Nephron (organoid): Measurements from ENCODE around the gene CLN3.
"Not testable (repeated sequence)": the region's sequence is repeated elsewhere in the genome, so short reads cannot be mapped to it uniquely, and the experiment has no call there.

Experiments
- H3K27ac Mint-ChIP-seq, 3 experiments: 2 replicates each; pipeline ENCODE4 v1.8.0; 2020; ENCODE audit warnings: mixed read lengths in 3 of 3, mild to moderate bottlenecking in 2 of 3, moderate library complexity in 1 of 3
- H3K27me3 Mint-ChIP-seq: 2 replicates; pipeline ENCODE4 v1.8.0; 2021; ENCODE audit warnings: low read depth, mild to moderate bottlenecking, moderate library complexity, mixed read lengths
- H3K36me3 Mint-ChIP-seq: 2 replicates; pipeline ENCODE4 v1.8.0; 2020; ENCODE audit warnings: low read depth, mixed read lengths
- H3K4me1 Mint-ChIP-seq: 2 replicates; pipeline ENCODE4 v1.8.0; 2020; ENCODE audit warnings: mixed read lengths
- H3K4me3 Mint-ChIP-seq, 3 experiments: 2 replicates each; pipeline ENCODE4 v1.8.0; 2020; ENCODE audit warnings: mild to moderate bottlenecking in 3 of 3, mixed read lengths in 3 of 3, moderate library complexity in 2 of 3
- H3K9me3 Mint-ChIP-seq: 2 replicates; pipeline ENCODE4 v1.8.0; 2020; ENCODE audit warnings: mixed read lengths
- CTCF ChIP-seq, 3 experiments: fragments of 200-600 bp; sonication (generic); IDR thresholded peaks; one replicate each; pipeline ENCODE4 v1.5.0; 2021; ENCODE audit warnings: antibody characterized with exemption in 3 of 3; ENCODE audit not compliant: unreplicated experiment in 3 of 3

CLN3 gene

DNA sequence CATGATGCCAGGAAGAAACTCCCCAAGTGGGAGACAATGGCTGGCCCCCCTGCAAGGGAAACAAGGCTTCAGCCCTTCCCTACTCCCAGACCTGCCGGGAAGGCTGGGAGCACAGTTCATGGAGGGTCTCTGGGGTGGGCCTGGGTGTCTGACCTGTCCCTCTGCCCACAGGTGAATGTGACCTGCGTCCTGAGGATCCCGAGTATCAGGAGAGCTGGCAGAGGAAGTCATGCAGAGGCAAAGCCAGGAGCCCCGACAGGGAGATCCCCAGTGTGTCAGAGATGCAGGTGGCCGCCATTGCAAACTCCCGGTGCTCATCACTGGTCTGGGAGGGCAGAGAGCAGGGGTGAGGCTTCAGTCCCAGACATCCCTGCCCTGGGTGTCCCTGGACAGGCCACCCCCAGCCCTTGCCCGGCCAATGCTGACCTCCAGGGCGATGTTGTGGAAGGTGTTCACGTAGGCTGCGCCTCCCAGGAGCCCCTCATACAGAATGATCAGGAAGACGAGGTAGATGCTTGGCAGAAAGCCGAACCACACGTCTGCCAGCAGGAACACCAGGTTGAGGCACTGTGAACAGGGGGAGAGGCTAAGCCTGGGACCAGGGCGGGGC is 14.5 kb downstream of the CLN3 start:
- no peak overlapping the region for H3K27ac Mint-ChIP-seq
- H3K9me3 Mint-ChIP-seq, result no peaks in the 10 kb centered on the region
- peaks cover 19% of the 10 kb centered on the region for H3K36me3 Mint-ChIP-seq
- H3K4me3 Mint-ChIP-seq, result no peak overlapping the region
- no peaks in the 10 kb centered on the region for H3K4me1 Mint-ChIP-seq
- no peaks in the 10 kb centered on the region for H3K27me3 Mint-ChIP-seq
- no peak for TF ChIP-seq CTCF (IDR thresholded peaks at IDR 0.05; ENCODE audit: unreplicated experiment in 3 of 3)

GRCh38 chr16:28475221-28475620 is 16.7 kb downstream of the CLN3 start:
- no peak for TF ChIP-seq CTCF (IDR thresholded peaks at IDR 0.05; ENCODE audit: unreplicated experiment in 3 of 3)
- no peak overlapping the region for H3K4me3 Mint-ChIP-seq
- no peaks in the 10 kb centered on the region for H3K27me3 Mint-ChIP-seq
- H3K27ac Mint-ChIP-seq, result no peak overlapping the region
- no peaks in the 10 kb centered on the region for H3K9me3 Mint-ChIP-seq
- H3K36me3 Mint-ChIP-seq, result peaks cover 19% of the 10 kb centered on the region
- no peaks in the 10 kb centered on the region for H3K4me1 Mint-ChIP-seq

- Mint-ChIP-seq H3K4me3 (no peak overlapping the region), H3K4me1 (no peaks in the 10 kb centered on the region), H3K27me3 (no peaks in the 10 kb centered on the region), H3K9me3 (no peaks in the 10 kb centered on the region), H3K36me3 (peaks cover 19% of the 10 kb centered on the region), H3K27ac (no peak overlapping the region)
- TF ChIP-seq CTCF (IDR thresholded peaks at IDR 0.05; ENCODE audit: unreplicated experiment in 3 of 3), result no peak
These were observed 18.1 kb downstream of the CLN3 start for GRCh38 chr16:28473714-28474265.

DNA sequence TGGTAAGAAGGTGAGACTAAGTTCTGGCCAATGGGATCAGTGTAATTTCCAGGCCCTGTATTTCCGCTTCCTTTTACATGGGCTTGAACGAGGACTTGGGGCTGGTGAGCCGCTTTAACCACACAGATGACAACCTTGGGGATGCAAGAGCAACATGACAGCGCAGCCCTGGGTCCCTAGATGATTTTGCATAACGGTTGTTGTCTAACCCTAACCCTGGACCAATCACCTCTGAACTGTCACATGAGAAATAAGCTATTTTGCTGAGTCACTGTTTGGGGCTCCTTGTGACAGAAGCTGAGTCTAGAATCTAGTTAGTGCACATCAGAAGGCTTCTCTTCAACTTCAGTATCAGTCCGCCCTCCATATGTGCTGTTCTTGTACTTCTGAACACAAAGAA is 44.8 kb downstream of the CLN3 start:
- H3K4me3 Mint-ChIP-seq, H3K9me3 Mint-ChIP-seq, H3K27ac Mint-ChIP-seq, H3K36me3 Mint-ChIP-seq, H3K4me1 Mint-ChIP-seq, H3K27me3 Mint-ChIP-seq: not testable (repeated sequence)

GRCh38 chr16:28446388-28446787 is 45.5 kb downstream of the CLN3 start:
- H3K9me3 Mint-ChIP-seq, H3K4me1 Mint-ChIP-seq, H3K27ac Mint-ChIP-seq, H3K27me3 Mint-ChIP-seq, H3K36me3 Mint-ChIP-seq, H3K4me3 Mint-ChIP-seq: not testable (repeated sequence)

DNA sequence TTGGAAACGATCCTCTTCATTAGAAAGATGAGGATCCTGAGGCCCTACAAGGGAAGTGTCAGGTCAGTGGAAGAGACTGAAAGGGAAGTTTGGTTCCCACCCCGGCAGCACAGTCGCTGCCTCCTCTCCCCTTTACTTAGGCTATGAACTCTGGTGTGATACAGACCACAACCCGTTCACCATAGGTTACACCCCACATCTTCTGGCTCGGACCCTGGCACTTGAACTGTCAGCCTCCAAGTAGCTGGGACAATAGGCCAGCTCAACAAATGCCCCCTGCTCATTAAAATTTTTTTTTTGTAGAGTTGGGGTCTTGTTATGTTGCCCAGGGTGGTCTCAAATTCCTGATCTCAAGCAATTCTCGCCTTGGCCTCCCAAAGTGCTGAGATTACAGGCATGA is 47.9 kb downstream of the CLN3 start:
- not testable (repeated sequence) for H3K36me3 Mint-ChIP-seq, H3K9me3 Mint-ChIP-seq, H3K27me3 Mint-ChIP-seq, H3K27ac Mint-ChIP-seq, H3K4me3 Mint-ChIP-seq, H3K4me1 Mint-ChIP-seq

GRCh38 chr16:28438899-28439298 is 53.0 kb downstream of the CLN3 start:
- H3K36me3 Mint-ChIP-seq, H3K27ac Mint-ChIP-seq, H3K4me3 Mint-ChIP-seq, H3K27me3 Mint-ChIP-seq, H3K9me3 Mint-ChIP-seq, H3K4me1 Mint-ChIP-seq: not testable (repeated sequence)

DNA sequence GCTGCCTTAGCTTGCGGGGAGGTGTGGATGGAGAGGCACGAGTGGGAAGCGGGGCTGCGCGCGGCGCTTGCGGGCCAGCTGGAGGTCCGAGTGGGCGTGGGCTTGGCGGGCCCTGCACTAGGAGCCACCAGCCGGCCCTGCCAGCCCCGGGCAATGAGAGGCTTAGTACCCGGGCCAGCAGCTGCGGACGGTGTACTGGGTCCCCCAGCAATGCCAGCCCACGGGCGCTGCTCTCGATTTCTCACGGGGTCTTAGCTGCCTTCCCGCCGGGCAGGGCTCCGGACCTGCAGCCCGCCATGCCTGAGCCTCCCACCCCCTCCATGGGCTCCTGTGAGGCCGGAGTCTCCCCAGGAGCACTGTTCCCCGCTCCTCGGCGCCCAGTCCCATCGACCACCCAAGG is 56.5 kb downstream of the CLN3 start:
- not testable (repeated sequence) for H3K27me3 Mint-ChIP-seq, H3K4me3 Mint-ChIP-seq, H3K4me1 Mint-ChIP-seq, H3K9me3 Mint-ChIP-seq, H3K27ac Mint-ChIP-seq, H3K36me3 Mint-ChIP-seq
